Thoracic aorta (tissue), 2 donors: ENCODE results near the gene ERVW-1. TPM values are rescaled to one million over a fixed set of nuclear protein-coding genes. Genes with fewer than 3 reads are reported as not detected.

Experiments used
- ATAC-seq: fragments of 150-250 bp; one replicate; pipeline ENCODE4 v1.8.0; 2017; ENCODE audit warnings: low read depth; ENCODE audit not compliant: insufficient number of reproducible peaks, low FRiP score
- DNase-seq: peaks from one replicate; pipeline ENCODE4 v3.0.0-alpha.2; 2020; ENCODE audit warnings: low spot score
- H3K27ac ChIP-seq, 2 donors: fragments of 200-600 bp; sonication (generic); 1 replicate in 1 of 2; 2 replicates in 1 of 2; pipeline ENCODE4 v1.5.1; 2016; ENCODE audit warnings: mild to moderate bottlenecking in 2 of 2, moderate library complexity in 2 of 2
- H3K27me3 ChIP-seq: fragments of 200-600 bp; sonication (generic); replicated peaks from 2 replicates; pipeline ENCODE4 v1.6.0; 2016; ENCODE audit warnings: mild to moderate bottlenecking; ENCODE audit not compliant: insufficient read depth
- H3K36me3 ChIP-seq: fragments of 200-600 bp; sonication (generic); one replicate; pipeline ENCODE4 v1.5.1; 2016
- H3K4me1 ChIP-seq, 2 donors: fragments of 200-600 bp; sonication (generic); 1 replicate in 1 of 2; 2 replicates in 1 of 2; pipeline versions ENCODE4 v1.5.1 to v1.6.0; 2016; ENCODE audit warnings: low read depth in 2 of 2, mild to moderate bottlenecking in 1 of 2; ENCODE audit not compliant: control insufficient read depth in 1 of 2
- H3K4me3 ChIP-seq: fragments of 200-600 bp; sonication (generic); 2 replicates; pipeline ENCODE4 v1.5.1; 2016; ENCODE audit warnings: mild to moderate bottlenecking
- H3K9me3 ChIP-seq: fragments of 200-600 bp; sonication (generic); 2 replicates; pipeline ENCODE4 v1.5.1; 2016
- CTCF ChIP-seq: fragments of 200-600 bp; sonication (generic); IDR thresholded peaks from one replicate; pipeline ENCODE4 v1.5.1; 2019; ENCODE audit warnings: antibody characterized with exemption
- total RNA-seq, 2 donors: library from RNA; depleted of rRNA; stranded (reverse); fragments of >200 nt; gene quantifications; one replicate each; pipeline versions ENCODE4 v1.1.0 to v1.2.3, GENCODE V29; 2016

Gene ERVW-1
- total RNA-seq, 2 donors from 2014 or later: not detected

GRCh38 chr7:92464515-92464914, 13.2 kb downstream of the ERVW-1 start:
- Histone ChIP-seq H3K9me3 (no peaks in the 10 kb centered on the region), H3K4me1 (no peaks in the 10 kb centered on the region), H3K4me3 (no peak overlapping the region), H3K36me3 (peaks cover 4% of the 10 kb centered on the region), H3K27me3 (no peaks in the 10 kb centered on the region), H3K27ac (no peak overlapping the region)
- no peak for TF ChIP-seq CTCF
- DNase-seq: no peak
- ATAC-seq: no peak

- ATAC-seq: no peak
- TF ChIP-seq CTCF: no peak
- no peaks in the 10 kb centered on the region for H3K9me3 ChIP-seq
- no peak for DNase-seq
- no peak overlapping the region for H3K4me3 ChIP-seq
- H3K4me1 ChIP-seq: no peaks in the 10 kb centered on the region
- no peaks in the 10 kb centered on the region for H3K27me3 ChIP-seq
- H3K27ac ChIP-seq: no peak overlapping the region
- H3K36me3 ChIP-seq: peaks cover 4% of the 10 kb centered on the region
Observed at GRCh38 chr7:92462560-92462959, 15.2 kb downstream of the ERVW-1 start.

GRCh38 chr7:92461027-92462003, 16.4 kb downstream of the ERVW-1 start:
- H3K4me3 ChIP-seq: no peak overlapping the region
- TF ChIP-seq CTCF: peak; percentile 32
- peaks cover 10% of the 10 kb centered on the region for H3K36me3 ChIP-seq
- ATAC-seq (no peak), DNase-seq (no peak)
- no peaks in the 10 kb centered on the region for H3K9me3 ChIP-seq
- no peaks in the 10 kb centered on the region for H3K27me3 ChIP-seq
- no peak overlapping the region for H3K27ac ChIP-seq
- no peaks in the 10 kb centered on the region for H3K4me1 ChIP-seq

- H3K9me3 ChIP-seq: no peaks in the 10 kb centered on the region
- no peak overlapping the region for H3K27ac ChIP-seq
- H3K27me3 ChIP-seq: no peaks in the 10 kb centered on the region
- no peaks in the 10 kb centered on the region for H3K4me1 ChIP-seq
- TF ChIP-seq CTCF: no peak
- no peak overlapping the region for H3K4me3 ChIP-seq
- H3K36me3 ChIP-seq: peaks cover 18% of the 10 kb centered on the region
- DNase-seq (no peak), ATAC-seq (no peak)
Observed at GRCh38 chr7:92460510-92460909, 17.2 kb downstream of the ERVW-1 start.

GRCh38 chr7:92460109-92460508, 17.6 kb downstream of the ERVW-1 start:
- H3K36me3 ChIP-seq: peaks cover 21% of the 10 kb centered on the region
- no peak overlapping the region for H3K4me3 ChIP-seq
- H3K4me1 ChIP-seq: no peaks in the 10 kb centered on the region
- DNase-seq: no peak
- H3K27me3 ChIP-seq: no peaks in the 10 kb centered on the region
- no peaks in the 10 kb centered on the region for H3K9me3 ChIP-seq
- no peak overlapping the region for H3K27ac ChIP-seq
- TF ChIP-seq CTCF: no peak
- ATAC-seq: no peak
